HG02938 (cell line): Measurements from ENCODE around the gene PPM1L.
A peak's percentile ranks its signal among the peaks of the same experiment; 100 is the strongest.

Experiments
- ATAC-seq: cut with Tn5 transposase; IDR thresholded peaks from one replicate; pipeline ENCODE4 v1.9.1; 2021; ENCODE audit warnings: mild to moderate bottlenecking, moderate library complexity; ENCODE audit not compliant: unreplicated experiment

PPM1L gene

GRCh38 chr3:160758929-160759577 is 3.0 kb downstream of the PPM1L start:
- no peak for ATAC-seq

DNA sequence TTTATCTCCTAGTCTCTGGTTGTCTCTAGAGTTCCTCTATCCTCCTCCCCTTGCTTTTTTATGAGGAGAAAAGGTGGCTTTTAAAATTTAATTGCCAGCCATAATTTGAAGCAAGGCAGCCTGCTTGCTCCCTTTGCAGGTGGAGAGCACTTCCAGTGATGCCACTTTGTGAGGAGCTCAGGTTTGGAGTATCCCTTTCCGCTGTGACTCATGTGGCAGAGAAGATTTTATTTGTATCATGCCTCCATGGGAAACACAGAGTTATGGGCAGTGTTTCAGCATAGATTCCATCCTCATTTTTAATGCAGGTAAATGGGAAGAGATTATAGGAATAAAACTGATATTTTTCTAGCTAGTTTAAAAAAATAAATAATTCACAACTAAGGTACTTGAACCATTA is 7.0 kb downstream of the PPM1L start:
- ATAC-seq, result no peak

DNA sequence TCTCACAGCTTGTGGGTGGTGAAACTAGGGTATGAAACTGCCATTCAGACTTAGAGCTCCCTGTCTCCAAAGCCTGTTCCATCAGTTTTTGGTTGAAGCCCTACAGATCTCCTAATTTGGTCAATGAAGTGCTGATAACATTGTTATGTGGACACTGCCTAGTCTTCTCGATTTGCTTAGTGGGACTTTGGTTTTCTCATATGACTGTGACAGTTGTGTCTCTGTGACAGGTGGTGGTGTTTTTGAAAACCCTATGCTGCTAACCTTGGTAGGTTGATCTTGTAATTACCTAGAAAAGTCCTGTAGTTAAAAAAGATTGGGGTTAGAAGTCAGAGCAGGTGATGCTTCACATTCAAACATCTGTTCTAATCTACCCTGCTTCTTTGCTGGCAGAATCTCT is 9.2 kb downstream of the PPM1L start:
- ATAC-seq, result no peak

DNA sequence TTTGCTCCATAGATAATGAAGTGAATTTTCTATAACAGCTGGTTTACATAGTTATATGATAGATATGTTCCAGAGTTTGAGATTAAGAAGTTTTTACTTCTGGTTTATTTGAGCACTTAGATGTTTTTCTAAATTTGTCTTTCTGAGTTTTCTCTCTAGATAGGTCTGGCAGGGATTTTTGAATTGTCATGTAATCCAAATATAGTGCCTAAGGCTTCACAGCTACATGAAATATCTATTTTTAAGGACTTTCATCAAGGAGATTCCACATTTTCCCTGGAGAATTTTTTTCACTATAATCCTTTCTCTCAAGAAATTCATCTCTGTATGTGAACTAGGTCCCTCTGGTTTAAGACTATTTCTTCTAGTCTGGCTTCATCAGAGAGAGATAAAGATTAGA is 12.0 kb downstream of the PPM1L start:
- no peak for ATAC-seq

GRCh38 chr3:160768918-160769317 is 12.9 kb downstream of the PPM1L start:
- ATAC-seq, result no peak

DNA sequence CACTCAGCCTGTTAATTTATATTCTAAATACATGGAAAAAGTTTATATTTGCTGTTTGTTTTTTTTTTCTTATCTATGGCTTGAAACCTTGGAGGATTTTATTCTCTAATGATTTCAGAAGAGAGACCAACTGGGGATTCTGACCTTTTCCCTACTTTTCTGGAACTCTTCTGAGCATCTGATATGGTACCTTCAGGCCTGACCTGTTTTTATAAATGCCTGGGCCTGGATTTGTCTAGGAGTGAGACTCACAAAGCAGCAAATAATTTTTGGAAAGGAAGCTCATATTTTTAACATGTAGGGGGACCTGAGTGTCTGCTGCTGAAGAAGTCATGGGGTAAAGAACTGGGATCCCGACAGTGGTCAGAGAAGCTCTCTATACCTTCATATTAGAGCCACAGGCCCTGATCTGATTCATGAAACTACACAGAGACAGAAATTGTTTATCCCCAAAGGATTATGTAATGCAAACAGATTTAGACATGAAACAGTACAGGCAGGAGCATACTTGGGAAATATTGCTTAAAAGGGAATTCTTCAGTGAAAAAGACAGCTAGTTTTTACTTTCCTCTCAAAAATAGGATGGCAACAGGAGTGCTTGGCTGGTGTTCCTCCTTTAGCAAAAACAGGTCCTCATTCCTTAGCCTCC is 15.9 kb downstream of the PPM1L start:
- ATAC-seq, result no peak

DNA sequence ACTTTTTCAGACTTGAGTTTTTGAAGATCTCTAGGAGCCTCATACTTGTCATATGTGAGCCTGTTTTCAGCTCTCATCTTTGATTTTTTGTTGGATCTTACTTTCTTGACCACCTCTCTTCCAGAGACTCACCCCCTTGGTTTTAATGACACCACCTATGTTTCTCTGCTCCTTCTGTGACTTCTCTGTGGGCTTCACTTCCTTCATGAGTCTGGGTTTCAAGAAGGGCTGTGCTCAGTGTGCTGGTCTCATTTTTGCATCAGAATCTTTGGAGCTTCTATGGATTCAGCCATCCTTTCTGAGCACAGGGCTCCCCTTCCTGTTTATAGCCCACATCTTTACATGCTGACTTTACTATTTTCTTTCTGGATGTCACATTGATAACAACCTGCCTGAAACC is 17.7 kb downstream of the PPM1L start:
- ATAC-seq, result no peak

GRCh38 chr3:160774172-160774571 is 18.1 kb downstream of the PPM1L start:
- ATAC-seq, result no peak

DNA sequence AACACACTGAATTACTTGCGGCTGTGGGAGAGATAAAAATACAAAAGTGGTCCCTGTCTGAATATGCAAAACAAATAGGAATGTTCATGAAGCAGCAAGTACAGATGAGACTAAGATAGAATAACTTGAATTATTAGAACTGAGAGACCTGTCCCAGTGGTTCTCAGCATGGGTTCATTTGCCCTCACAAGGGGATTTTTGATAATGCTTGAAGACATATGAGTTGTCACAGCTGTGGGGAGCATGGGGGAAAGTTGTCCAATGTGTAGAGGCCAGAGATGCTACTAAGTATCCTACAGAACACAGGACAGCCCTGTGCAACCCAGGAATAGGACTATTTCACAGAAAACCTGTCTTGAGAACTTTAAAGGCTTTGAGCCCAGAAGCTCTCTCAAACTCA is 22.4 kb downstream of the PPM1L start:
- no peak for ATAC-seq

- ATAC-seq, result no peak
Observed at GRCh38 chr3:160779040-160779439, 23.0 kb downstream of the PPM1L start.

- no peak for ATAC-seq
Observed at GRCh38 chr3:160780245-160780644, 24.2 kb downstream of the PPM1L start.

- ATAC-seq, result no peak
Observed at GRCh38 chr3:160781402-160781801, 25.4 kb downstream of the PPM1L start.

DNA sequence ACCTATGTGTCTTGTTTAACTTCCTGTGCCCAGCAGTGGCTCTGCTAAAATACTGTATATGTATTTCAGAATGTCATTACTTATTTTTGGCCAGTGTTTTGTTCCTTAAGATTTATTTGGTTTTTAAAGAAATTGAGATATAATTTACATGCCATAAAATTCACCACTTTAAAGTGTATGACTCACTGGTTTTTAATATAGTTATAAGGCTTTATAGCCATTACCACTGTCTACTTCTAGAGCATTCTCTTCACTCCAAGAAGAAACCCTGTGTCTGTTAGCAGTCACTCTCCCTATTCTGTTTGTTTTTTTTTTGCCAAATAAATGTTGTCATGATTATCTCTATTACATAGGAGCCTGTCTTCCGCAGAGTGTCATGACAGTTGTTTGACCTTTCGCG is 25.8 kb downstream of the PPM1L start:
- no peak for ATAC-seq

- no peak for ATAC-seq
Observed at GRCh38 chr3:160784853-160785252, 28.8 kb downstream of the PPM1L start.

- ATAC-seq, result no peak
Observed at GRCh38 chr3:160790726-160791125, 34.7 kb downstream of the PPM1L start.

GRCh38 chr3:160792540-160792939 is 36.5 kb downstream of the PPM1L start:
- no peak for ATAC-seq

GRCh38 chr3:160793722-160794252 is 37.8 kb downstream of the PPM1L start:
- ATAC-seq, result no peak

DNA sequence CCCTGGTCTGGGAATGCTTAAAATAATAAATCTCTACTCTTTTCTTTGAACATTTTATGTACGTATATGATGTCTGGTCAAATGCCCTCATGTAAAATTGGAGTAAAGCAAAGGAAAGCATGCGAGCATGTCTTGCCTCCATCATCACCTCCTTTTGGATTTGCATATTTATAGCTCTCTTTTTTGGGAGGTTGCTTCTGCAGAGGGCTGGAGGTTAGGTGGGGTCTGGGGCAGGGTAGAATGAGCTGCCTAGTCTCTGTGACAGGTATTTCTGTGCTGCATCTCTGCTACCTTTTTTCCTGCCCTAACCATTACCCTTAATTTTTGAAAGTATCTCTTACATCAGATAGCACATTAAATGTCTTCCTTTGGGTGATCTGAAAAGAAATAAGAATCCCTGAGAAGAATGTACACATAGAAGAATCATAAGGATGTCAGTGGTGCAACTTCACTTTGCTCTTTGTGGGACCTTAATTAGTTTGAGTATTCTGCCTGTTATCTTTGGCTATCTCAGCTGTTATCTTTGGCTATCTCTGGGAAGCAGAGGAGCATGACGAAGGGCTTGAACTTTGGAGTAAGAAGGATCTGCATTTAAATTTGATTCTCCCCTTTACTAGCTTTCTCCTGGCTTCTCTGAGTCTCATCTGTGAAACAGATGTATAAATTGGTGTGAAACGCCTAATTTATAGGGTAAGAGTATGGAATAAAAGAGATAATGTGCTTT is 40.2 kb downstream of the PPM1L start:
- no peak for ATAC-seq

DNA sequence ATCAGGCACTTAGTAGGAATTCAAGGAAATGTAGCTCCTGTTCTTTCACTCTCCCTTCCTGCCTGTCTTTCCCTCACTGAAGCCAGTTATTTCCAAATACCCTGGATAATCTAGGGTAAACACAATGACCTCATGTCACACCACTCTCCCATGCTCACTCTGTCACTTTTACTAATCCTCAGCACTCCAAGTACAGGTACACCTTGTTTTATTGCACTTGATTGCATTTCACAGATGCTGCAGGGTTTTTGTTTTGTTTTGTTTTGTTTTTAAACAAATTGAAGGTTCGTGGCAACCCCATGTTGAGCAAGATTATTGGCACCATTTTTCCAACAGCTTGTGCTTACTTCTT is 40.8 kb downstream of the PPM1L start:
- no peak for ATAC-seq

DNA sequence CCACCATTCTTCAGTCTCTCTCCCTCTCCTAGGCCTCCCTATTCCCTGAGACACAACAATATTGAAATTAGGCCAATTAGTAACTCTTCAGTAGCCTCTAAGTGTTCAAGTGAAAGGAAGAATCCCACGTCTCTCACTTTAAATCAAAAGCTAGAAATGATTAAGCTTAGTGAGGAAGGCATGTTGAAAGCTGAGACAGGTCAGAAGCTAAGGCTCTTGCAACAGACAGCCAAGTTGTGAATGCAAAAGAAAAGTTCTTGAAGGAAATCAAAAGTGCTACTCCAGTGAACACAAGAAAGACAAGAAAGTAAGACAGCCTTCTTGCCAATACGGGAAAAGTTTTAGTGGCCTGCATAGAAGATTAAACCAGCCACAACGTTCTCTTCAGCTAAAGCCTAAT is 41.3 kb downstream of the PPM1L start:
- no peak for ATAC-seq

DNA sequence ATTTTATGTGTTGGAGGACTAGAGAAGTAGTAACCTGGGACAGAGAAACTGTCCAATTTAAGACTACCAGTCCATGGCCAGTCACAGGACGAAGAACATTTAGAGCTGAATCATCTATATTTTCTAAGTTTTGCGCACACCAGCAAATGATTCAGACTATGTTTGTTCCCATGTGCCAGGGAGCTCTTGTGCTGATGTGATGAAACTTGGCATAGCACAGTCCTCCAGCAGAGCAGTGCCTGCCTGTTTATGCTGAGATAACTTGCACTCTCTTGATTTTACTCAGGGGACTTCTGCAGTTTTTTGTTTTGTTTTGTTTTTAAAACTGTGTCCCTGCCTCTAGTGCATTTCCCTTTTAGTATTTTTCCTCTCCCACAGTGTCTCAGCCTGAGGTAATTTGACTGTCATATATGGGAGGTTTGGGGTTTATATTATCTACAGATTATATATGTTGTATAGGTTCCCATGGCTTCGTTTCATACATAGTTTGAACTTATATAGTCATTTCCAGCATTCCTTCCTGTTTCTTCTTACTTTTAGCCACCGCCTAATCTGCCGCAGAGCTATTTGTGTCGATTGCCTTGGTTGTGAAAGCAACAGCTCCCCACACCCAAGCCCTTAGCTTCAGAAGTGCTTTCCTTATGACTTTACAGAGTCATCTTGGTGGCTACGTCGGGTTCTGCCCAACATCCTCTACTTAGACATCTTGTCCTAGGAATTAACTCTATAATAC is 45.5 kb downstream of the PPM1L start:
- ATAC-seq, result peak; percentile 86
